K562 treated with DMSO at 1 percent for 24 hours (cell line): ENCODE measurements around the gene TOP3B. TPM values are rescaled to one million over a fixed set of nuclear protein-coding genes. Genes with fewer than 3 reads are reported as not detected.

ENCODE experiments used
- total RNA-seq: library from RNA; unstranded; fragments of 300-600 nt; gene quantifications from 2 replicates; pipeline ENCODE4 v1.2.3, GENCODE V29; 2022; ENCODE audit warnings: low read depth; ENCODE audit not compliant: insufficient read depth

Gene TOP3B
- total RNA-seq, result 183 and 192 TPM in 2 replicates

GRCh38 chr22:21982338-21982965 is at the start of gene TOP3B:
TOP3B (minus strand) TSS chr22:21982787; CDS start chr22:21975709, 7,078 bp downstream.

GRCh38 chr22:21952586-21953571 is 29.7 kb downstream of the TOP3B start, which contains the start of gene PPM1F:
PPM1F (minus strand) TSS chr22:21952848; CDS start chr22:21946048, 6,800 bp downstream.

Other genes starting within 250 kb of the TOP3B start
- 10.2 and 21.3 TPM in 2 replicates for gene YPEL1, start 247.0 kb downstream of the TOP3B start, total RNA-seq
- gene MAPK1, start 115.1 kb downstream of the TOP3B start, total RNA-seq, result 306 and 321 TPM in 2 replicates
- gene PPM1F, start 29.9 kb downstream of the TOP3B start, total RNA-seq, result 131 and 138 TPM in 2 replicates